Activated CD8-positive, alpha-beta memory T cell treated with anti-CD3 and anti-CD28 coated beads for 1 hour (primary cell): Measurements from ENCODE around the gene GMPS.
"Not testable (repeated sequence)": the region's sequence is repeated elsewhere in the genome, so short reads cannot be mapped to it uniquely, and the experiment has no call there.

ENCODE experiments used
- DNase-seq, 2 donors: peaks; one replicate each; pipeline ENCODE4 v3.0.0-alpha.2; 2020; ENCODE audit warnings: low read depth in 1 of 2; ENCODE audit errors: extremely low read depth in 1 of 2

GMPS gene

GRCh38 chr3:155934230-155934629 is 63.8 kb downstream of the GMPS start:
- no peak for DNase-seq

GRCh38 chr3:155938409-155938808 is 68.0 kb downstream of the GMPS start:
- no peak for DNase-seq

GRCh38 chr3:155941354-155941753 is 70.9 kb downstream of the GMPS start:
- no peak for DNase-seq

- no peak for DNase-seq
Observed at GRCh38 chr3:155944081-155944480, 73.6 kb downstream of the GMPS start.

GRCh38 chr3:155946178-155946577 is 75.7 kb downstream of the GMPS start:
- DNase-seq, result no peak

GRCh38 chr3:155948476-155948875 is 78.0 kb downstream of the GMPS start:
- no peak for DNase-seq

- no peak for DNase-seq
Observed at GRCh38 chr3:155949453-155950217, 79.2 kb downstream of the GMPS start.

- no peak for DNase-seq
Observed at GRCh38 chr3:155956508-155957411, 86.3 kb downstream of the GMPS start.

- DNase-seq, result no peak
Observed at GRCh38 chr3:155957412-155957880, 87.0 kb downstream of the GMPS start.

GRCh38 chr3:155958676-155959075 is 88.2 kb downstream of the GMPS start:
- no peak for DNase-seq

GRCh38 chr3:155960060-155960459 is 89.6 kb downstream of the GMPS start:
- no peak for DNase-seq

GRCh38 chr3:155961044-155961443 is 90.6 kb downstream of the GMPS start:
- DNase-seq, result not testable (repeated sequence)

- DNase-seq, result no peak
Observed at GRCh38 chr3:155963570-155963969, 93.1 kb downstream of the GMPS start.

- DNase-seq, result no peak
Observed at GRCh38 chr3:155970398-155970797, 99.9 kb downstream of the GMPS start.

GRCh38 chr3:155972885-155973584 is 102.6 kb downstream of the GMPS start:
- DNase-seq, result no peak

GRCh38 chr3:155978324-155978723 is 107.9 kb downstream of the GMPS start:
- no peak for DNase-seq

- no peak for DNase-seq
Observed at GRCh38 chr3:155979746-155980145, 109.3 kb downstream of the GMPS start.

- DNase-seq, result no peak
Observed at GRCh38 chr3:155981669-155982068, 111.2 kb downstream of the GMPS start.

- no peak for DNase-seq
Observed at GRCh38 chr3:155983834-155984474, 113.5 kb downstream of the GMPS start.

- DNase-seq, result no peak
Observed at GRCh38 chr3:155984791-155985417, 114.5 kb downstream of the GMPS start.
